H9 (cell line): ENCODE results near the gene KRT85. TPM values are rescaled to one million over a fixed set of nuclear protein-coding genes. Genes with fewer than 3 reads are reported as not detected.

Source experiments
- DNase-seq: peaks from one replicate; pipeline ENCODE4 v3.0.0-alpha.2; 2017
- H2AFZ ChIP-seq: one replicate; pipeline ENCODE4 v1.6.1; 2013; ENCODE audit warnings: mild to moderate bottlenecking, low read length, control low read depth, moderate library complexity
- H2AK5ac ChIP-seq: 2 replicates; pipeline ENCODE4 v1.6.1; 2013; ENCODE audit warnings: low read length, control low read depth, mixed read lengths; ENCODE audit not compliant: insufficient read length
- H2BK120ac ChIP-seq: one replicate; pipeline ENCODE4 v1.6.1; 2013; ENCODE audit warnings: low read depth, mild to moderate bottlenecking, low read length, control low read depth, inconsistent platforms; ENCODE audit not compliant: poor library complexity, severe bottlenecking
- H2BK12ac ChIP-seq: 2 replicates; pipeline ENCODE4 v1.6.1; 2013; ENCODE audit warnings: low read length, control low read depth, mixed read lengths, low read depth; ENCODE audit not compliant: insufficient read length
- H2BK15ac ChIP-seq: 2 replicates; pipeline ENCODE4 v1.6.1; 2013; ENCODE audit warnings: low read depth, low read length, control low read depth
- H2BK20ac ChIP-seq: one replicate; pipeline ENCODE4 v1.6.1; 2013; ENCODE audit warnings: low read depth, mild to moderate bottlenecking, low read length, control low read depth, inconsistent platforms; ENCODE audit not compliant: poor library complexity, severe bottlenecking
- H2BK5ac ChIP-seq: 2 replicates; pipeline ENCODE4 v1.6.1; 2013; ENCODE audit warnings: low read length, control low read depth, mixed read lengths; ENCODE audit not compliant: insufficient read length
- H3K14ac ChIP-seq: 2 replicates; pipeline ENCODE4 v1.6.1; 2013; ENCODE audit warnings: low read length, control low read depth; ENCODE audit not compliant: insufficient read depth
- H3K18ac ChIP-seq: 2 replicates; pipeline ENCODE4 v1.6.1; 2013; ENCODE audit warnings: low read depth, mild to moderate bottlenecking, mixed read lengths, low read length, control low read depth; ENCODE audit not compliant: insufficient read length
- H3K23ac ChIP-seq: 2 replicates; pipeline ENCODE4 v1.6.1; 2013; ENCODE audit warnings: low read length, control low read depth, mixed read lengths, low read depth; ENCODE audit not compliant: insufficient read length
- H3K23me2 ChIP-seq: 2 replicates; pipeline ENCODE4 v1.6.1; 2013; ENCODE audit warnings: low read depth, mild to moderate bottlenecking, mixed read lengths, low read length, control low read depth; ENCODE audit not compliant: insufficient read length, poor library complexity, severe bottlenecking
- H3K27ac ChIP-seq: 2 replicates; pipeline ENCODE4 v1.5.1; 2013; ENCODE audit warnings: low read length, control low read depth, mixed read lengths, low read depth; ENCODE audit not compliant: insufficient read length
- H3K27me3 ChIP-seq: 2 replicates; pipeline ENCODE4 v1.6.1; 2013; ENCODE audit warnings: low read length, control low read depth, inconsistent platforms; ENCODE audit not compliant: insufficient read depth
- H3K4ac ChIP-seq: 2 replicates; pipeline ENCODE4 v1.6.1; 2013; ENCODE audit warnings: low read depth, mild to moderate bottlenecking, control low read depth, inconsistent platforms, low read length, moderate library complexity
- H3K4me1 ChIP-seq: 2 replicates; pipeline ENCODE4 v1.6.1; 2013; ENCODE audit warnings: low read length, control low read depth, inconsistent platforms; ENCODE audit not compliant: insufficient read depth
- H3K4me2 ChIP-seq: 2 replicates; pipeline ENCODE4 v1.6.1; 2013; ENCODE audit warnings: low read length, control low read depth, mixed read lengths; ENCODE audit not compliant: insufficient read length, insufficient read depth
- H3K56ac ChIP-seq: 2 replicates; pipeline ENCODE4 v1.6.1; 2013; ENCODE audit warnings: low read depth, mild to moderate bottlenecking, mixed read lengths, low read length, control low read depth; ENCODE audit not compliant: insufficient read length
- H3K79me1 ChIP-seq: 2 replicates; pipeline ENCODE4 v1.6.1; 2013; ENCODE audit warnings: low read depth, mild to moderate bottlenecking, moderate library complexity, low read length, control low read depth, inconsistent platforms; ENCODE audit not compliant: insufficient read depth, poor library complexity, severe bottlenecking
- H3K79me2 ChIP-seq: 2 replicates; pipeline ENCODE4 v1.6.1; 2013; ENCODE audit warnings: low read length, control low read depth, inconsistent platforms; ENCODE audit not compliant: insufficient read depth
- H3K9ac ChIP-seq: 2 replicates; pipeline ENCODE4 v1.6.1; 2013; ENCODE audit warnings: low read length, control low read depth, mixed read lengths; ENCODE audit not compliant: insufficient read length; ENCODE audit errors: extremely low read depth
- H3K9me3 ChIP-seq: one replicate; pipeline ENCODE4 v1.6.1; 2013; ENCODE audit warnings: low read depth, low read length, inconsistent platforms; ENCODE audit not compliant: control insufficient read depth
- H3T11ph ChIP-seq: one replicate; pipeline ENCODE4 v1.6.1; 2013; ENCODE audit warnings: mild to moderate bottlenecking, low read length, control low read depth, inconsistent platforms
- H4K20me1 ChIP-seq: one replicate; pipeline ENCODE4 v1.6.1; 2013; ENCODE audit not compliant: control insufficient read depth, insufficient read length, insufficient read depth
- H4K5ac ChIP-seq: 2 replicates; pipeline ENCODE4 v1.6.1; 2013; ENCODE audit warnings: low read depth, mild to moderate bottlenecking, mixed read lengths, low read length, control low read depth; ENCODE audit not compliant: insufficient read length
- H4K8ac ChIP-seq: replicated peaks from 2 replicates; pipeline ENCODE4 v1.6.1; 2013; ENCODE audit warnings: low read length, control low read depth, mixed read lengths, low read depth; ENCODE audit not compliant: insufficient read length
- H4K91ac ChIP-seq: 2 replicates; pipeline ENCODE4 v1.6.1; 2013; ENCODE audit warnings: low read depth, mild to moderate bottlenecking, moderate library complexity, mixed read lengths, low read length, control low read depth; ENCODE audit not compliant: insufficient read length
- H3K27ac Mint-ChIP-seq, 3 experiments: 2 replicates in 2 of 3; 3 replicates in 1 of 3; pipeline ENCODE4 v1.8.0; 2020 to 2021; ENCODE audit warnings: mixed read lengths in 3 of 3, mild to moderate bottlenecking in 1 of 3, moderate library complexity in 1 of 3
- H3K27me3 Mint-ChIP-seq: 2 replicates; pipeline ENCODE4 v1.8.0; 2021; ENCODE audit warnings: low read depth, mild to moderate bottlenecking, moderate library complexity, mixed read lengths
- H3K36me3 Mint-ChIP-seq, 3 experiments: 2 replicates in 2 of 3; 3 replicates in 1 of 3; pipeline ENCODE4 v1.8.0; 2020 to 2021; ENCODE audit warnings: low read depth in 3 of 3, mixed read lengths in 3 of 3; ENCODE audit not compliant: insufficient read depth in 1 of 3
- H3K4me1 Mint-ChIP-seq, 2 experiments: 2 replicates each; pipeline ENCODE4 v1.8.0; 2020; ENCODE audit warnings: mixed read lengths in 2 of 2
- H3K4me3 Mint-ChIP-seq, 2 experiments: 2 replicates in 1 of 2; 3 replicates in 1 of 2; pipeline ENCODE4 v1.8.0; 2020 to 2021; ENCODE audit warnings: mild to moderate bottlenecking in 2 of 2, mixed read lengths in 2 of 2, moderate library complexity in 1 of 2
- H3K9me3 Mint-ChIP-seq, 2 experiments: 2 replicates in 1 of 2; 3 replicates in 1 of 2; pipeline ENCODE4 v1.8.0; 2020; ENCODE audit warnings: mild to moderate bottlenecking in 2 of 2, mixed read lengths in 2 of 2, moderate library complexity in 1 of 2
- CTCF ChIP-seq: fragments of 200-600 bp; sonication (generic); conservative IDR thresholded peaks from 3 replicates; pipeline ENCODE4 v1.8.0; 2021; ENCODE audit warnings: antibody characterized with exemption, mild to moderate bottlenecking
- WGBS: extraction: QIAGEN DNeasy Blood & Tissue Kit; methylation state at CpG from one replicate; pipeline ENCODE4 v1.1.7; 2013; ENCODE audit warnings: missing lambda C conversion rate, low lambda C conversion rate, mixed read lengths; ENCODE audit not compliant: insufficient read length; ENCODE audit errors: extremely low coverage; 5-methylcytosine and 5-hydroxymethylcytosine counted together
- total RNA-seq: library from RNA; stranded (reverse); gene quantifications from 2 replicates; pipeline ENCODE4 v1.2.1, GENCODE V29; 2021

The KRT85 gene
- total RNA-seq, 1 experiment from 2014 or later = not detected

GRCh38 chr12:52351196-52352059 lies 15.9 kb downstream of the KRT85 start:
- no peak overlapping the region for H3K4me3 Mint-ChIP-seq

More at GRCh38 chr12:52351196-52352059, 15.9 kb downstream of the KRT85 start:
- no peak overlapping the region for H3K27ac Mint-ChIP-seq
- Histone ChIP-seq H3K9me3 (no peaks in the 10 kb centered on the region), H3K9ac (no peak overlapping the region), H3K79me1 (no peaks in the 10 kb centered on the region), H4K8ac (no peak overlapping the region), H3K79me2 (no peaks in the 10 kb centered on the region), H4K91ac (no peak overlapping the region), H2AFZ (no peak overlapping the region), H3K4ac (no peak overlapping the region), H2AK5ac (no peak overlapping the region), H3T11ph (no peak overlapping the region), H3K56ac (no peak overlapping the region), H3K23ac (no peak overlapping the region), H2BK20ac (no peak overlapping the region), H3K23me2 (no peaks in the 10 kb centered on the region), H3K27me3 (no peaks in the 10 kb centered on the region), H3K27ac (no peak overlapping the region), H3K18ac (no peak overlapping the region), H2BK120ac (no peak overlapping the region), H2BK15ac (no peak overlapping the region), H3K14ac (no peak overlapping the region), H4K5ac (no peak overlapping the region), H2BK12ac (no peak overlapping the region), H3K4me1 (no peaks in the 10 kb centered on the region), H4K20me1 (no peaks in the 10 kb centered on the region), H3K4me2 (no peak overlapping the region), H2BK5ac (no peak overlapping the region)
- H3K9me3 Mint-ChIP-seq = no peaks in the 10 kb centered on the region
- TF ChIP-seq CTCF = no peak
- H3K27me3 Mint-ChIP-seq = peaks cover 8% of the 10 kb centered on the region; the same call in 1 of the 2 replicates
- no CpG with 5 or more reads among the region's 9 CpGs for WGBS
- H3K4me1 Mint-ChIP-seq = peaks cover 9 to 10% of the 10 kb centered on the region in 2 experiments; a peak in 2 of 4 replicates
- H3K36me3 Mint-ChIP-seq = no peaks in the 10 kb centered on the region
- DNase-seq = no peak
